GM12872 (cell line): Measurements from ENCODE around the gene CHGA.

Source experiments
- CTCF ChIP-seq: IDR thresholded peaks from 3 replicates; pipeline ENCODE4 v1.5.1; 2011; ENCODE audit warnings: low read depth, mild to moderate bottlenecking, low read length, moderate library complexity; ENCODE audit not compliant: insufficient read depth

CHGA gene

DNA sequence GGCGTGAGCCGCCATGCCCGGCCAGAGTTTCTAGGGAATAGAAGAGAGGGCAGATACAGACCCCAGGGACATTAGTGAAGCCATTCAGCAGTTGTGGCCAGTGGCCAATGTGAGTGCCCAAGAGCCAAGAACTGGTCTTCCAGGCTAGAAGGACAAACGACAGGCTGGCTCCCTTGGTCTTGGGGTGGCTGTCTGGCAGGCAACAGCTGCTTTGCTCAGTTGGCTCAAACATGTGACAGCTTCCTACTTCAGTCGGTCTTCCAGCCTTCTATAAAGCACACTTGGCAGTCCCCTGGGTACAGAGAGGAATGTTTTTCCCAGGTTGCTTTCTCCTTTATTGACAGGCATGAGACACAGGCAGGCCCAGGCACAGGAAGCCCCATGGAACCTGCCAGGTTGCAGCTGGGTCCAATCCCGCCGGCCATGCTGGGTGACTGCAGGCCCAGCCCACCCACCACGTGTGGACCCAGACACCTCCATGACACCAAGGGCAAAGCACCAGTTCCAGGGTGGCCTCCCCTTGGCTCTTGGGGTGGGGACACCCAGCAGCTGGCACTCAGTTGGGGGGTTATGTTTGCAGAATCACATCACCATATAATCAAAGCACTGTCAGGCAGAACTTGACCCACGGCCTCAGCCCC lies 15.4 kb downstream of the CHGA start:
- no peak for TF ChIP-seq CTCF

- TF ChIP-seq CTCF = no peak
Observed at GRCh38 chr14:92938890-92939671, 16.1 kb downstream of the CHGA start.

- TF ChIP-seq CTCF = no peak
Observed at GRCh38 chr14:92939699-92940098, 16.7 kb downstream of the CHGA start.

GRCh38 chr14:92940543-92940942 lies 17.6 kb downstream of the CHGA start:
- no peak for TF ChIP-seq CTCF

- TF ChIP-seq CTCF = no peak
Observed at GRCh38 chr14:92941531-92941930, 18.6 kb downstream of the CHGA start.

DNA sequence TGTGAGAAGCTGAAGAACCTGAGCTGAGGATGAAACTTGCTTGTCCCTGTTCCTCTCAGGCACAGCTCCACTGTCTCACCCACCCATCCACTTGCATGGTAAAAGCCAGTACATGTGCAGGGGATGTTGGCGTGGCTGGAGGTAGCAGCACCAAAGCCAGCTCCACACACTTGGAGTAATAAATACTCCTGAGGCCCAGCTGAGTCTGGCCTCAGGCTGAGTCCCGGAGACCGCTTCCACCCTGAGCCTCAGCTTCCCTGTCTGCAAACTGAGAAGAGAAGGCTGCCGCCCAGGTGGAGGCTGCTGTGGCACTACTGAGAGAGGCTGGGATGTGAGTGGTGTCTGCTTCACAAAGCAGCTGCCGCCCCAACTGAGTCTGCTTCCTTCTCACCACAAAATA lies 19.2 kb downstream of the CHGA start:
- TF ChIP-seq CTCF = no peak

DNA sequence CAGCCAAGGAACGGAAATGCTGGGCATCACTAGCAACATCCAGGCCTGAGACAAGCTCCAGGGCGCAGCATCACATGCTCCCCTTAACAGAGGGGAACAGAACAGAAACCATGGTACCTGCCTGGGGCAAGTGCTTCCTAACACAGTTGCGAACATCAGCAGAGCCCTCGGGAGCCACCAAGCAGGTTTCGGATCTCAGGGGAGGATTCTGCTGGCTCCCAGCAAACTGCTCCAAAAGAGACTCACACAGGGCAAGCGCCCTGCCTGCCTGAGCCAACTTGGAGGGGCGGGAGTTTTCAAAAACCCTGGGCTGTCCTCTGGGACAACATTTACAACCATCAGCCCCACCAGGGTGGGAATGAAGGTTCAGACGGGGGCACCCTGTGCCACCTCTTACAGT lies 19.6 kb downstream of the CHGA start:
- no peak for TF ChIP-seq CTCF
